ENCODE measurements around the gene APAF1. TPM values are rescaled to one million over a fixed set of nuclear protein-coding genes. Genes with fewer than 3 reads are reported as not detected.

APAF1 gene
- total and polyA plus RNA-seq, 2 of the 13 experiments (the other 11 are each of a cell fraction or from before 2014, with no cell fraction given): 6.0 to 13.0 TPM

- TF ChIP-seq ATF5 (CRISPR knock-in tag; IDR thresholded peaks at IDR 0.05; ENCODE audit: low read depth) (no peak), STAG1 (CRISPR knock-in tag; IDR thresholded peaks at IDR 0.05) (no peak)
- H3K9ac ChIP-seq (ENCODE audit: insufficient read depth, low read depth, low read length): no peak overlapping the region
- no peak overlapping the region for H3K4me2 ChIP-seq (ENCODE audit: low read depth, low read length)
- intact Hi-C loops (cut with micrococcal nuclease; ENCODE audit: unreplicated experiment) (no loop called here), in situ Hi-C loops (cut with HindIII; ENCODE audit: extremely low pct_ligation_motif_present, low pct_unique_long_range_greater_than_20kb) (no loop called here)
- H3K27ac ChIP-seq (ENCODE audit: extremely low read length, insufficient read depth, low read length): no peak overlapping the region
- H4K20me1 ChIP-seq (ENCODE audit: insufficient read depth, low read length): no peaks in the 10 kb centered on the region
- POLR2A ChIA-PET: no interaction called here
- ATAC-seq (no peak), DNase-seq (ENCODE audit: low spot score) (no peak), FAIRE-seq (no peak)
- H3K27me3 ChIP-seq (ENCODE audit: control insufficient read depth in 1 of 2, insufficient read depth in 2 of 2, low read length in 2 of 2): no peaks in the 10 kb centered on the region
- H3K36me3 ChIP-seq (replicated peaks in 1 of 2; ENCODE audit: control insufficient read depth in 1 of 2, insufficient read depth in 2 of 2, low read length in 2 of 2): peaks cover 7 to 28% of the 10 kb centered on the region in 2 experiments
- H3K79me2 ChIP-seq (ENCODE audit: insufficient read depth, low read length): no peaks in the 10 kb centered on the region
- no peaks in the 10 kb centered on the region for H3K9me3 ChIP-seq (ENCODE audit: low read length)
- no peak overlapping the region for H3K4me3 ChIP-seq (replicated peaks in 1 of 3; ENCODE audit: insufficient read depth in 1 of 3, low read depth in 2 of 3, low read length in 3 of 3)
- CTCF ChIA-PET (ENCODE audit: low intra/inter-chr PET ratio, low total read pairs): no interaction called here
- H3K4me1 ChIP-seq (ENCODE audit: insufficient read depth, low read length): no peaks in the 10 kb centered on the region
- no peak overlapping the region for H2AFZ ChIP-seq (ENCODE audit: low read length)
- BruUV-seq (replicated peaks): no TSS peak
Observed at GRCh38 chr12:98660521-98660920, 15.4 kb downstream of the APAF1 start.

DNA sequence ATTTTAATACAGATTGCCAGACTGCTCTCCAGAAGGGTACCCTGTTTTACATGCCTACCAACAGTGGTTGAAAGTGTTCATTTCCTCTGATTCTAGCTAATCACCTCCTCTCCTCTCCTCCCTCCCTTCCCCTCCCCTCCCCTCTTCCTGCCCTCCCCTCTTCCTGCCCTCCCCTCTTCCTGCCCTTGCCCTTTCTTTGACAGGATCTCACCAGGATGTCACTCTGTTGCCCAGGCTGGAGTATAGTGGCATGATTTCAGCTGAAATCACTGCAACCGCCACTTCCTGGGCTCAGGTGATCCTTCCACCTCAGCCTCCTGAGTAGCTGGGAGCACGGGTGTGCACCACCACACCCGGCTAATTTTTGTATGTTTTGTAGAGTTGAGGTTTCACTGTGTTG lies 24.7 kb downstream of the APAF1 start:
- CTCF ChIA-PET (ENCODE audit: low intra/inter-chr PET ratio, low total read pairs): no interaction called here
- TF ChIP-seq, protein P1, sequence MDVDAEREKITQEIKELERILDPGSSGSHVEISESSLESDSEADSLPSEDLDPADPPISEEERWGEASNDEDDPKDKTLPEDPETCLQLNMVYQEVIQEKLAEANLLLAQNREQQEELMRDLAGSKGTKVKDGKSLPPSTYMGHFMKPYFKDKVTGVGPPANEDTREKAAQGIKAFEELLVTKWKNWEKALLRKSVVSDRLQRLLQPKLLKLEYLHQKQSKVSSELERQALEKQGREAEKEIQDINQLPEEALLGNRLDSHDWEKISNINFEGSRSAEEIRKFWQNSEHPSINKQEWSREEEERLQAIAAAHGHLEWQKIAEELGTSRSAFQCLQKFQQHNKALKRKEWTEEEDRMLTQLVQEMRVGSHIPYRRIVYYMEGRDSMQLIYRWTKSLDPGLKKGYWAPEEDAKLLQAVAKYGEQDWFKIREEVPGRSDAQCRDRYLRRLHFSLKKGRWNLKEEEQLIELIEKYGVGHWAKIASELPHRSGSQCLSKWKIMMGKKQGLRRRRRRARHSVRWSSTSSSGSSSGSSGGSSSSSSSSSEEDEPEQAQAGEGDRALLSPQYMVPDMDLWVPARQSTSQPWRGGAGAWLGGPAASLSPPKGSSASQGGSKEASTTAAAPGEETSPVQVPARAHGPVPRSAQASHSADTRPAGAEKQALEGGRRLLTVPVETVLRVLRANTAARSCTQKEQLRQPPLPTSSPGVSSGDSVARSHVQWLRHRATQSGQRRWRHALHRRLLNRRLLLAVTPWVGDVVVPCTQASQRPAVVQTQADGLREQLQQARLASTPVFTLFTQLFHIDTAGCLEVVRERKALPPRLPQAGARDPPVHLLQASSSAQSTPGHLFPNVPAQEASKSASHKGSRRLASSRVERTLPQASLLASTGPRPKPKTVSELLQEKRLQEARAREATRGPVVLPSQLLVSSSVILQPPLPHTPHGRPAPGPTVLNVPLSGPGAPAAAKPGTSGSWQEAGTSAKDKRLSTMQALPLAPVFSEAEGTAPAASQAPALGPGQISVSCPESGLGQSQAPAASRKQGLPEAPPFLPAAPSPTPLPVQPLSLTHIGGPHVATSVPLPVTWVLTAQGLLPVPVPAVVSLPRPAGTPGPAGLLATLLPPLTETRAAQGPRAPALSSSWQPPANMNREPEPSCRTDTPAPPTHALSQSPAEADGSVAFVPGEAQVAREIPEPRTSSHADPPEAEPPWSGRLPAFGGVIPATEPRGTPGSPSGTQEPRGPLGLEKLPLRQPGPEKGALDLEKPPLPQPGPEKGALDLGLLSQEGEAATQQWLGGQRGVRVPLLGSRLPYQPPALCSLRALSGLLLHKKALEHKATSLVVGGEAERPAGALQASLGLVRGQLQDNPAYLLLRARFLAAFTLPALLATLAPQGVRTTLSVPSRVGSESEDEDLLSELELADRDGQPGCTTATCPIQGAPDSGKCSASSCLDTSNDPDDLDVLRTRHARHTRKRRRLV (CRISPR knock-in tag; IDR thresholded peaks at IDR 0.05): no peak
- TF ChIP-seq TCF12 (IDR thresholded peaks at IDR 0.05): no peak
- no peak for TF ChIP-seq TCF12 (CRISPR knock-in tag; IDR thresholded peaks at IDR 0.05)
- TF ChIP-seq ZMAT3 (CRISPR knock-in tag; conservative IDR thresholded peaks at IDR 0.05): no peak
- TF ChIP-seq EP300 (IDR thresholded peaks at IDR 0.05; ENCODE audit: low read depth in 2 of 2, low read length in 2 of 2): no peak
- TF ChIP-seq EP300 (CRISPR knock-in tag; IDR thresholded peaks at IDR 0.05; ENCODE audit: borderline replicate concordance): no peak
- no peak for TF ChIP-seq ZNF44 (CRISPR knock-in tag; IDR thresholded peaks at IDR 0.05)
- TF ChIP-seq REPIN1 (CRISPR knock-in tag; IDR thresholded peaks at IDR 0.05; ENCODE audit: borderline replicate concordance, low read depth): no peak
- no peak for TF ChIP-seq JUN (CRISPR knock-in tag; IDR thresholded peaks at IDR 0.05)
- no peak for TF ChIP-seq NRL (CRISPR knock-in tag; IDR thresholded peaks at IDR 0.05; ENCODE audit: borderline replicate concordance)
- no peak for TF ChIP-seq ZNF749 (CRISPR knock-in tag; IDR thresholded peaks at IDR 0.05; ENCODE audit: borderline replicate concordance)
- no peak for TF ChIP-seq EHMT2 (IDR thresholded peaks at IDR 0.05; ENCODE audit: borderline replicate concordance, low read depth, low read length)
- no peak for TF ChIP-seq ZNF841 (CRISPR knock-in tag; IDR thresholded peaks at IDR 0.05; ENCODE audit: borderline replicate concordance)

More for the DNA sequence above, 24.7 kb downstream of the APAF1 start:
- Histone ChIP-seq H3K79me2 (ENCODE audit: insufficient read depth, low read length) (no peaks in the 10 kb centered on the region), H3K4me3 (replicated peaks in 1 of 3; ENCODE audit: insufficient read depth in 1 of 3, low read depth in 2 of 3, low read length in 3 of 3) (no peak overlapping the region), H3K9ac (ENCODE audit: insufficient read depth, low read depth, low read length) (no peak overlapping the region), H3K4me2 (ENCODE audit: low read depth, low read length) (no peak overlapping the region), H3K27ac (ENCODE audit: extremely low read length, insufficient read depth, low read length) (no peak overlapping the region), H3K27me3 (ENCODE audit: control insufficient read depth in 1 of 2, insufficient read depth in 2 of 2, low read length in 2 of 2) (no peaks in the 10 kb centered on the region), H4K20me1 (ENCODE audit: insufficient read depth, low read length) (no peaks in the 10 kb centered on the region), H3K9me3 (ENCODE audit: low read length) (no peaks in the 10 kb centered on the region), H2AFZ (ENCODE audit: low read length) (no peak overlapping the region), H3K4me1 (ENCODE audit: insufficient read depth, low read length) (no peaks in the 10 kb centered on the region), H3K36me3 (replicated peaks in 1 of 2; ENCODE audit: control insufficient read depth in 1 of 2, insufficient read depth in 2 of 2, low read length in 2 of 2) (peaks cover 3 to 17% of the 10 kb centered on the region in 2 experiments; a peak in 4 of 5 replicates)
- ATAC-seq: no peak
- intact Hi-C loops (cut with micrococcal nuclease; ENCODE audit: unreplicated experiment): no loop called here
- no peak for FAIRE-seq
- in situ Hi-C loops (cut with HindIII; ENCODE audit: extremely low pct_ligation_motif_present, low pct_unique_long_range_greater_than_20kb): no loop called here
- WGBS (ENCODE audit: low lambda C conversion rate): 93% methylated on average over 3 of the region's 3 CpGs
- no TSS peak for BruUV-seq (replicated peaks)
- DNase-seq (ENCODE audit: low spot score): no peak
- POLR2A ChIA-PET: no interaction called here
